ENCODE measurements around the gene RNF213.
"Not testable (repeated sequence)": the region's sequence is repeated elsewhere in the genome, so short reads cannot be mapped to it uniquely, and the experiment has no call there.

The RNF213 gene

DNA sequence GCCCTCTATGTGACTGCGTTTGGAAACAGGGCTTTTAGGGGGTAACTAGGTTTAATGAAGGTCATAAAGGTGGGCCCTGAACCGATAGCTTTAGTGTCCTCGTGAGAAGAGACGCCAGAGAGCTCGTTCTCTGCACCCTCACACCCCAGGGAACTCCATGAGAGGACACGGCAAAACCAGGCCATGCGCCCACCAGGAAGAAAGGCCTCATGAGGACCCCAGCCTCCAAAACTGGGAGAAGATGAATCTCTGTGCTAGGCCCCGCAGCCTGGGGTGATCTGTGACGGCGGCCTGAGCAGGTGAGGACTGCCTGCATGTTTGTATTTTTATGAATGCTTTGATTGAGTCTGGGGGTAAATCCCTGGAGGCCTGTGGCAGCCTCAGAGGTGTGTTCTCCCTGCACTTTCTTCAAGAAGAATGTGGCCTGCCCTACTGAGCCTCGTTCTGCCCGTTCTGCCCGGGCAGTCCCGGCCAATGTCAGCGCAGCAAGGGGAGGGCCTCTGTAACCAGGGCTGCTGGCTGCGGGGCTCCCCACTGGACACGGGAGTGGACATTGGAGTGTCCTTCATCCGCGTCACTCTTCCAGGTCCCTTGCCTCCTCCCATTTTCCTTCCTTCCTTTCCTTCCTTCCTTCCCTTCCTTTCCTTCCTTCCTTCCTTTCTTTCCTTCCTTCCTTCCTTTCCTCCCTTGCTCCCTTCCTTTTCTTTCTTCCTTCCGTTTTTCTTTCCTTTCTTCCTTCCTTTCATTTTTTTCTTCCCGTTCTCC is 6.8 kb upstream of the RNF213 start:
- no peak for DNase-seq

DNA sequence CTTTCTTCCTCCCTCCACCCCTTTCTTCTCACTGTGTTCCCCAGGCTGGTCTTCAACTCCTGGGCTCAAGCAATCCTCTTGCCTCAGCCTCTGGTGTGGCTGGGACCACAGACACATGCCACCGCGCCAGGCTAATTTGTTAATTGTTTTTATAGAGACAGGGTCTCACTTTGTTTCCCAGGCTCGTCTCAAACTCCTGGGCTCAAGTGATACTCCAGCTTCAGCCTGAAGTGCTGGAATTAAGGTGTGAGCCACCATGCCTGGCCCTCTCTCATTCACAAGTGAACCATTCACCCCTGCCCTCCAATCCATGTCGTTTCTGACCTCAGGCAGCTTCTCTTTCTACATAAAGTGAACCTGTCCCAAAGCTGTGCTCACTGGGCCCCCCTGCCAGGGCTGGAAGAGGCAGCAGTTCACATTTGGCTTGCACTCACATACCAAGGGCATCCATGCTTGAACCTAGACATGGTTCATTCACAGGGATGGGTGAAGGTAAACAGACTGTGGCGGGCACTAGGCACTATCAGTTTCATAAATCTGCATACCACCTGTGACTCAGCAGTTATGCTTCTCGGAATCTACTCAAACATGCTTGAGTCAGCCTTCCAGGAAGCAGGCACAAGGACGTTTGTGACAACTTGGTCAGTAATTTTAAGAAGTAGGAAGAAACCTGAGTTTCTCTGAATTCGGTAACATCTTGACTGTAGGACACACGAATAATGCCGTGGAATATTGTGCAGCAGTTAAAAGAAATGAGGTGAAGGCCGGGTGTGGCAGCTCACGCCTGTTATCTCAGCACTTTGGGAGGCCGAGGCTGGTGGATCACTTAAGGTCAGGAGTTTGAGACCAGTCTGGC is 6.0 kb upstream of the RNF213 start:
- DNase-seq = no peak

DNA sequence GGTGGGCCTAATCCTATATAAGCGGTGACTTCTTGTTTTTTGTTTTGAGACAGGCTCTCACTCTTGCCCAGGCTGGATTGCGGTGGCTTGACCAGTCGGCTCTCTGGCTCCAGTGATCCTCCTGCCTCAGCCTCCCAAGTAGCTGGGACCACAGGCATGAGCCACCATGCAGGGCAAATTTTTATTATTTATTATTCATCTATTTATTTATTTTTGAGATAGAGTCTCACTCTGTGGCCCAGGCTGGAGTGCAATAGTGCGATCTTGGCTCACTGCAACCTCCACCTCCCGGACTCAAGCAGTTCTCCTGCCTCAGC is 4.7 kb upstream of the RNF213 start:
- no peak for DNase-seq

DNA sequence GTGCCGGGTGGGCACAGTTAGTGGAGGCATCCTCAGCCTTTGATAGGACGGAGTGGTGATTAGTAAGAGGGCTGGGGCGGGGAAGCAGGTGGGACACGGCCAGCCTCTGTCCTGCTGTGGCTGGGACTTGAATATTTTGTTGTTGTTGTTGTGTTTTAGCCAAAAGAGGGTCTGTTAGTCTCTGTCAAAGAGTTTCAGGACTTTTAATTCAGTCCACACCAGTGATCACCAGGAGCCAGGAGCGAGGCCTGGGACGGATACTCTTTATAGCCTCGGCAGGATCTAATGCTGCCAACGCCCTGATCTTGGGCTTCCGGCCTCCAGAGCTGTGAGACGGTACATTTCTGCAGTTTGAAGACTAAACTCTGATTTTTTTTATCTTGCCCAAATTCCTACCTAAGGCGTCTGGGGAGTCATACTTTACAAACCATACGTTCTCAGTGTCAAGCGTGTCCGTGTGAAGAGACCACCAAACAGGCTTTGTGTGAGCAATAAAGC is 2.9 kb upstream of the RNF213 start:
- no peak for DNase-seq

DNA sequence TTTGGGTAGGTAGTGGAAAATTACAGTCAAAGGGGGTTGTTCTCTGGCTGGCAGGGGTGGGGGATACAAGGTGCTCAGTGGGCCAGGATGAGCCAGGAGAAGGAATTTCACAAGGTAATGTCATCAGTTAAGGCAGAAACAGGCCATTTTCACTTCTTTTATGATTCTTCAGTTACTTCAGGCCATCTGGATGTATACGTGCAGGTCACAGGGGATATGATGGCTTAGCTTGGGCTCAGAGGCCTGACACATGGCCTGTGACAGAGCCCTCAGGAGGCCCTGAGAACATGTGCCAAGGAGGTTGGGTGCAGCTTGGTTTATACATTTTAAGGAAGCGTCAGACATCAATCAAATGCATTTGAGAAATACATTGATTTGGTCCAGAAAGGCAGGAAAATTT is 2.4 kb upstream of the RNF213 start:
- DNase-seq = not testable (repeated sequence)

DNA sequence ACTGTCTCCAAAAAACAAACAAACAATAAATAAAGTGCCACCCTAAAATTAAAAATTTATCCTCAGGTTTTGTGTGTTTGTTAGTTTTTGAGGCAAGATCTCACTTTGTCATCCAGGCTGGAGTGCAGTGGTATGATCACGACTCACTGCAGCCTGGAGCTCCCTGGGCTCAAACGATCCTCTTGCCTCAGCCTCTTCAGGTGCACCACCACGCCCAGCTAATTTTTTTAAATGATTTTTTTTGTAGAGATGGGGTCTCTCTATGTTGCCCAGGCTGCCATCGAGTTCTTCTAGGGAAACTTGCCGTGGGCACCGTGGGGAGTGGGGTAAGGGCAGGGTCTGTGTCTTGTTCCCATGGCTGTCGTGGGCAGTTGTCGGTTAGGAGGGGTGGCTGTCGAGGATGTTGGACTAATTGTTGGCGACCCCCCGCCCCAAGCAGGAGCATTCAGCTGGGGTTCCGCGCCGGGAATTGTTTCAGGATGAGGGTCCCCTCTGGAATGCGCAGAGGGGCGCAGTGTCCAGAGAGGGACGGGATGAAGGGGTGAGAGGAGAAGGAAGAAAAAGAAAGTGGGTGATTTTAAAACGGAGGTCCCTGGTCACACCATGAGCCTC is 1.1 kb upstream of the RNF213 start:
- no peak for DNase-seq

DNA sequence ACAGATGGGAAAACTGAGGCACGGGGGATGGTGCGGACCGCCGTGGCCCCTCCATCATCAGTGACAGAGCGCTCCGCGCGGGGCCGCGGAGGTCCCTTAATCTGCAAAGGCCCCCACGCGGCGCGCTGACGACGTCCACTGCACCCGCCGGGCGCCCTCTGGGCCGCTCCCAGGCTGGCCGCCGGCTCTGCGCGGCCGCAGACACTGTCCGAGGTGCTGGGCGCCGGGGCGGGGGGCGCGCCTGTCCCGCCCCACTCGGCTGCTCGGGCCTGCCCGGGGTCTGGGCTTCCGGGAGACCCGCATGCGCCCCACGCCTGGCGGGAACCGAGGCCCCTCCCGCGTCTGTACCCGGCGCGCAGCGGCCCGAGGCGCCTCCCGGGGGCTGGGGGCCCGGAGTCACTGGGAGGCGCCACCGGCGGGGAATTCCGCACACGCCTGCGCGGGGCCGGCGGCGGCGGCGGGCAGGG is 550 bp upstream of the RNF213 start:
- peak; percentile 78 for DNase-seq

DNA sequence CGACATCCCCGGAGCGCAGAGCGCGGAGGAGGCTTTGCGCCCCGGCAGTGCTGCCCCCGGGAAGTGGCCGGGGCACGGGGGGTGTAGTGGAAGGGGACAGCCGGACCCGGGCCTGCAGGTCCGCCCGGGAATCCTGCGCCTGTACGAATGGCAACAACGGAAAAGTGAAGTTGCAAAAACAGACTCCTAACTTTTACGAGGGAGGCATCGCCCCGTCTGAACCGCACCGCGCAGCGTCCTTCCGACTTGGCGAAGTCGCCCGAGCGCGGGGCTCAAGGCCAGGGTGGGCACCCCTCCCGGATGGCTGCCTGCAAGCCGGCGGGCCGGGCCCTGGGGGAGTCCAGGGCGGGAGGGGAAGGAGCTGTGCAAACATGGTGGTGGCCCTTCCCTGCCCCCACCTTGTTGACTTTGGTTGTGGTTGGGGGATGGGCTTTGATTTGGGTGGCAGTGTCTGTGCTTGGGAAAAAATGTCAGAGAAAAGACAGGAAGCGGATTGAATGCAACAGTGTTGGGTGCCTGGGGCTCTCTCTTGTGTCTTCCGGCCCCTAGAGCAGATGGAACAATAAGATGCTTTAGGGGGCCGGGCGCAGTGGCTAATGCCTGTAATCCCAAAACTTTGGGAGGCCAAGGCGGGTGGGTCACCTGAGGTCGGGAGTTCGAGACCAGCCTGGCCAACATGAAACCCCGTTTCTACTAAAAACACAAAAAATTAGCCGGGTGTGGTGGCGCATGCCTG is 675 bp downstream of the RNF213 start:
- peak; percentile 57 for DNase-seq

DNA sequence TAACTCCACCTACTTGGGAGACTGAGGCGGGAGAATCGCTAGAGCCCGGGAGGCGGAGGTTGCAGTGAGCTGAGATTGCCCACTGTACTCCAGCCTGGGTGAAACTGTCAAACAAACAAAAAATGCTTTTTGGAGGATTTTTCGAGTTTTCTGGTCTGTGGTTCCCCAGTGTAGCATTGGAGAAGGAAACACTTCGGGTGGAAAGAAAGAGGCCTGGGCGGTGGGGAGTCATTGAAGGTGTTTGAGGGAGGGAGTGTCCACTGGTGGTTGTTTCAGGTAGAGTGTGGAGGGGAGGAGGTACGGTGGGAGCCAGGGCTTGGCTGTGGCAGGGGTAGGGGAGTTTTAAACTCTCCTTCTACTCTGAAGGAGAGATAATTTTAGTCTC is 1.2 kb downstream of the RNF213 start:
- DNase-seq = no peak

DNA sequence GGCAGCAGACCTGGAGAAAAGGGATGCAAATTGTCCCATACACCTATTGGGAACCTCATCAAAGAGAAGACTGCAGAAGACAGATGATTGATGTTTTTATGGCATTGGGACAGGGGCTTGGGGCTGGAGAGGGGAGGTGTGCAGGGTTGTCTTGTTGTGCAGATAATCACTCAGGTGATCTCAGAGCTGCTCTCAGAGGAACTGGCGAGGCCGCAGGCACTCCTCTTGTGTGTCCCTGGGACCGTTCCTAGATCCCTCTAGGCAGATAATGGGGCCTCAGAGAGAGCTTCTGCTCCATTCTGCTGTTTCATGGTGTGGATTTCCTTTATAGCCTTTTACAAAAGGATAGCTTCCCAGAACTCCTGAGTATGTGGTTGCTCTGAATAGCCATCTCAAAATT is 1.6 kb downstream of the RNF213 start:
- DNase-seq = no peak

DNA sequence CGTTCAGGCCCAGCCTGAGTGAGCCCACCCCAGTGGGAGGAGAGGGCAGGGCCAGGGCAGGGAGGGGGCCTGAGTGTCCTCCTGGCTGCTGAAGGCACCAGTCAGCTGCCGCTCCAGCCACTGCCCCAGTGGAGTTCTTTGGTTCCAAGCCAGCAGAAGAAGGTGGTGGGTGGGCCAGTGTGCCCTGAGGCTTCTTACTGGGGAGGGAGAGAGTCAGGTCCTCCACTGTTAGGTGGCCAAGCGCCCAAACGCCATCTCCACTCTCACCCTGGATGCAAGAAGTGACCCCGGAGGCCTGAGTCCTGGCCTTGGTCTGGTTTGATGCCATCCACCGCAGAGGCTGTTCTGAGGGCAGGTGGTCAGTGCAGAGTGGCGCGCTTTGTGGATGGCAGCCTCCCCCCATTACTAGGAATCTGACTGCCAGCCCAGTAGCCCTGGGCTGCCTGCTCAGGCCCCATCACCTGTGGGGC is 2.2 kb downstream of the RNF213 start:
- DNase-seq = no peak

DNA sequence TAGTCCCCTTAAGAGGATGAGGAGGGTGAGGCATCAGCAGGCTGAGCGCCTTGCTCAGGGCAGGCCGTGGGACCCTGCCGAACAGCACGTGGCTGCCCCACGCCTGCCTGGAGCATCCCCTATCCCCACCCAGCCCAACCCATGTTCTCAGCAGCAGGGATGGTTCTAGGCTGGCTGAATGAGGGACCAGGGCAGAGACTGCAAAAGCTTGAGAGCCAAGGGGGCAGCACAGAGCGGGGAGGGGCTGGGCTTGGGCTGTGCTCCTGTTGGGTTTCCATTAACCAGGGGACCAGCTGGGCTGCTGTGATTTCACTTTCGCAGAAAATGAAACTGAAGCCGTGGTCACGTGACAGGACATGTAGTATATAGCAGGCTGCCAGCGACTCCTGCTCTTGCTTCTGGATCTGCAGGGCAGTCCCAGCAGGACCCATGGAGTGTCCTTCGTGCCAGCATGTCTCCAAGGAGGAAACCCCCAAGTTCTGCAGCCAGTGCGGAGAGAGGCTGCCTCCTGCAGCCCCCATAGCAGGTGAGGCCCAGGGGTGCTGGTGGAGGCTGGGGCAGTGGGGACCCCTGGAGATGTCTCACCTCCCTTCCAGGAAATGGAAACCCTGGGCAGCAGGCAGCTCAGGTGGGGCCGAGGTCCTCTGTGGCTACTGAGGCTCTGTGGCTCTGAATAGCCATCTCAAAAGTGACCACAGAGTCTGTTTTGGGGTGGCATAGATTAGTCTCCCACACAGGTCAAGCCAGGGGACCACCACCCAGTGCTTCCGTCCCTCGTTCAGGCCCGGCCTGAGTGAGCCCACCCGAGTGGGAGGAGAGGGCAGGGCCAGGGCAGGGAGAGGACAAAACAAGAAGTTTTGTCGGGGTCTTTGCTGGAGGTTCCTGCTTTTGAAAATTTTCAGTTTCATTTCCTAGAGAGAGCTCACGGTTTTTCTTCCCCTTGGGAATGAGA is 2.9 kb downstream of the RNF213 start:
- peak; percentile 90 for DNase-seq

DNA sequence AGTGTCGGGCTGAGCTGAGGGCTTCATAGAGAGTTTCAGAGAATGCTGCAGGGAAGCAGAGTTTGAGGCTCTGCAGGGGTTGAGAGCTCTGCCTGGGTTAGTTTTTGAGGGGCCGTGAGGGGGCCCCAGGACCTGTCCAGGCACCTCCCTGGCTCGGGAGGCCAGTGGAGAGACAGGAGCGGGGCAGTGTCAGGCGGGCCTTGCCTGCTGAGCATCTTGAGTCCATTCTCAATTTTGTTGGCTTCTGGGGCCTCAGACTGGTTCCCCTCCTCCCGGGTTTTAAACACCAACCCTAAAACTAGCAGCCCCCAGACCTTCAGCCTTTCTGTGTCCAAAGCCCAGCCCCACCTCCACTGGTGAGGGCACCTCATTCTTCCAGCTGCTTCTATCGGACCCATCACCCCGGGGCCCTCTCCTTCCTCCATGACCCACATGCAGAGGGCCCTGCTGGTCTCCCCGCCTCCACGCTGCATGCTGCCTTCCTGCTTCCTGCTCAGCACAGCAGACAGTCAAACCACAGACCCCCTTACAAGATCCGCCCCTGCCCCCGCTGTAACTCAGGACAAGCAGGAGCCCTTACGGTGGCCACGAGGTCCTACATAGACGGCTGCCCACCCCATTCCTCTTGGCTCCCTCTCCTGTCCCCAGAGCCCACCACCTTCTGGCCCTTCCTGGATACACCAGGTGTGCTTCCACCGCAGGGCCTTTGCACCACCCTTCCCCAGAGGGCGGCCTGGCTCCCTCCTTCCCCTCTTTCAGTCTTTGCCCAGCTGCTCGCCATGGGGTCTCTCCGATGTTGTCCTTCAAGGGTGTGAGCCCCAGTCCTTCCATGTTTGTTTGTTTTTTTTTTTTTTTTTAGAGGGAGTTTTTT is 3.8 kb downstream of the RNF213 start:
- no peak for DNase-seq

DNA sequence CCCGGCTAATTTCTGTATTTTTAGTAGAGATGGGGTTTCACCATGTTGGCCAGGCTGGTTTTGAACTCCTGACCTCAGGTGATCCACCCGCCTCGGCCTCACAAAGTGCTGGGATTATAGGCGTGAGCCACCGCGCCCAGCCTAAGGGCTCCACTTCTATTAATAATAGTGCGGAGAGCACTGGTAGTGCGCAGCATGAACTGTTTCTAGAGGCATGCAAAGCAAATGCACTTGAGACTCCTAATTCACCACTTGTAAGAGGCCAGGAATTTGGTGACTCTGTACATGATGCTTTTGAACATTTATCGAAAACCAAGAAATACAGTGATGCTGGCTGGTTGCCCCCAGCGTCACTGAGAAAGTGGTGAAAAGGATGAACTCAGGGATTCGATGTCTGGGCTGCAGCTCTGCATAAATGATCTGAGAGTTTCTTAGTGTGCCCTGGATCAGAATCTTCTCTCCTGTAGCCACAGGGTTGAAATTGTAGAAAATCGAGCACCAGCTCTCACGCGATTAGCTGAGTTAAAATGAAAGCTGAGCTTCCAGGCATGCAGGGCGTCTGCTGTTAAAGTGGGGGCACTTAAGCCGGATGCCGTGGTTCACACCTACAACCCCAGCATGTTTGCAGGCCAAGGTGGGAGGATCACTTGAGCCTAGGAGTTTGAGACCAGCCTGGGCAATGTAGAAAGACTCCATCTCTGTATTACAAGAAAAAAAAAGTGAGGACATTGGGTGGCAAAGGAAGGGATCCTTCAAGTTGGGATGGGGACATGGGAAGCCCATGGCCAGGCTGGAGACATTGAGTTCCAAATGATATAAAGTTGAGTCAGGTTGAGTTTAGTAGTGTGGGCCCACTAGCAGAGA is 4.8 kb downstream of the RNF213 start:
- no peak for DNase-seq

DNA sequence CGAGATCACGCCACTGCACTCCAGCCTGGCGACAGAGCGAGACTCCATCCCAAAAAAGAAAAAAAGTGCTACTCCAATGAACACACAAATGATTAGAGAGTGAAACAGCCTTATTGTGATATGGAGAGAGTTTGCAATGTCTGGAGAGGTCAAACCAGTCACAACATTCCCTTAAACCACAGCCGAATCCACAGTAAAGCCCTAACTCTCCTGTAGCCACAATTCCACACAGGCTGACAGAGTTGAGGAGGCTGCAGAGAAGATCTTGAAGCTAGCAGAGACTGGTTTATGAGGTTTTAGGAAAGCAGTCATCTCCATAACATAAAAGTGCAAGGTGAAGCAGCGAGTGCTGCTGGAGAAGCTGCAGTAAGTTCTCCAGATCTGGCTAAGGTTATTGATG is 6.7 kb downstream of the RNF213 start:
- DNase-seq = no peak

DNA sequence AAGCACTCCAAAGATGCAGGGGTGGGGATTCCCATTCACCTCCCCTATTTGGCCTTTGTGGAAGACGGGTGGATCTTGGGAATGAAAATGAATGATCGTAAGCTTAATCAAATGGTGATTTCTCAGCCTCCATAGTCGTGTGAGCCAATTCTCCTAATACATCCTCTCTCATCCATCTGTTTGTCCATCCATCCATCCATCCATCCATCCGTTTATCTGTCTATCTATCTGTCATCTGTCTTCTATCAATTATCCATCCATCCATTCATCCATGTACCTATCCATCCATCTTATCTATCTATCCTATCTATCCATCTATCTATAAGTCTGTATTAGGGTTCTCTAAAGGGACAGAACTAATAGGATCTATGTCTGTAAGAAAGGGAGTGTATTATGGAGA is 7.8 kb downstream of the RNF213 start:
- no peak for DNase-seq

DNA sequence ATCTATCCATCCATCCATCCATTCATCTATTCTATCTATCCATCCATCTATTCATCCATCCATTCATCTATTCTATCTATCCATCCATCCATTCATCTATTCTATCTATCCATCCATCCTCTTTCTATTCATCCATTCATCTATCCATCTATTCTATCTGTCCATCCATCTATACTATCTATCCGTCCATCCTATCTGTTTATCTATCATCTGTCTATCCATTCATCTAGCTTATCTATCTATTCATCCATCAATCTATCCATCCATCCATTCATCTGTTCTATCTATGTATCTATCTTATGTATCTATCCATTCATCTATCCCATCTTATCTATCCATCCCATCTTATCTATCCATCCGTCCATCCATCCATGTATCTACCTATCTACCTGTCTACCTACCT is 8.8 kb downstream of the RNF213 start:
- DNase-seq = no peak

DNA sequence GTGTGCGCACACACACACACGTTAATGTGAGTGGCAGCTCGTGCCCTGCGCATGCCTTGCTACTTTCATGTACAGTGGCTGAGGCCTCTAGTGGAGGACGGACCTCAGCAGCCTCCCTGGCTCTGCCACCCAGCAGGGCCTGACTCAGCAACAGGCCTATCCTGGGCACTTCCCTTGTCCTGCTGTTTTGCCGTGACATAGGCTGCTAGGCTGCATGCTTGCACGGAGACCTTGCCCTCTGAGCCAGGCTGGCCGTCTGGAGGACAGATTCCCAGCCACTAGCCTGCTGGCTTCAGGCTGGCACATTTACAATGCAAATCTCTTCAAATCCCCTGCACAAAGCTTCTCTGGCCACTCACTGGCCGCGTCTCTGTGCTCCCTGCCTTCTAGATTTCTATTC is 9.5 kb downstream of the RNF213 start:
- DNase-seq = no peak

DNA sequence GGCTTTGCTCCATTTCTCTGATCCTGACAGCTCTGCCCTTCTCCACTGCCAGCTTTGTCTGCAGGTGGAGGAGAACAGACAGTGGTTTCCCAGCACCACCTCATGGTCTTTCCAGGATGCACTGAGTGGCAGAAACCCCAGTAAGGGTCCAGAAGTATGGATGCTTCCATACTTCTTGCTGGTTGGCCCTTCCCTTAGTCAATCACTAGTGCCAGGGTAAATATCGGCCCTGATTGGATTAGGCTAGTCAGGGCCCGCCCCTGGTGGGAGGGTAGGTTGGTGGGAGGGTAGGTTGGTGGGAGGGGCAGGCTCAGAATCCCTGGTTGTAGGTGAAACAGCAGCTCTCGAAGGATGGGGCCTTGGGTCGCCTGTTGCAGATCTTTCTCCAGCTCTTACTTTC is 10.2 kb downstream of the RNF213 start:
- DNase-seq = no peak

DNA sequence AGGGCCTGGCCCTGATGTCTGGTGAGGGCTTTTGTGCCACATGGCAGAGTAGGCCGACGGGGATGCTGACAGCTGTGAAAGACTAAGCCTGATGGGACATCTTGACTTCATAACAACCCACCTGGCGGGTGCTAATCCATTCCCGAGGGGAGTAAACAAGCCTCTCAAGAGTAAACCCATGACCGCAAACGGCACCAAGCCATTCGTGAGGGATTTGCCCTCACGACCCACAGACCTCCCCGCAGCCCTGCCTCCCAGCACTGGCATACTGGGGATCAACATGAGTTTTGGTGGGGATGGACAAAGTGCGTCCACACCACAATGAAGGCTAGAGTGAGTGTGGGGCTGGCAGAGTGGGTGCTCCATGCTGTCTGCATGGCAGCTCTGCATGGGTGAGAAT is 11.7 kb downstream of the RNF213 start:
- DNase-seq = no peak

Data from right hindlimb (tissue), 1 donor.